IMR-90 (cell line): ENCODE data around the gene DBH. TPM values are rescaled to one million over a fixed set of nuclear protein-coding genes. Genes with fewer than 3 reads are reported as not detected.

Experiments used
- ATAC-seq: fragments of 200-7000 bp; cut with Tn5 transposase; 2 replicates; pipeline ENCODE4 v1.9.1; 2020; ENCODE audit warnings: low read depth, mild to moderate bottlenecking, moderate library complexity
- BruUV-seq: library from RNA; stranded (reverse); fragments of 400-500 nt; replicated peaks from 2 replicates; lab custom pipeline; 2021; lab: Mats Ljungman, UMichigan
- CTCF ChIA-PET: fragments of 300-600 bp; formaldehyde crosslinking; extraction: SDS; loops from one replicate; lab custom pipeline; 2021; ENCODE audit warnings: antibody characterized with exemption; lab: Yijun Ruan, JAX
- POLR2A ChIA-PET: fragments of 300-600 bp; sonication (Branson Sonifier 250); formaldehyde crosslinking; loops from one replicate; lab custom pipeline; 2022; ENCODE audit warnings: antibody characterized with exemption; ENCODE audit not compliant: unreplicated experiment; lab: Charles Lee
- DNase-seq: peaks from one replicate; pipeline ENCODE4 v3.0.0; 2013
- H2AFZ ChIP-seq: replicated peaks from 2 replicates; pipeline ENCODE3; 2013; ENCODE audit warnings: low read length, mild to moderate bottlenecking; ENCODE audit not compliant: poor library complexity
- H2AK5ac ChIP-seq: 2 replicates; pipeline ENCODE4 v1.6.1; 2013; ENCODE audit warnings: low read depth, low read length, inconsistent platforms
- H2AK9ac ChIP-seq: replicated peaks from 2 replicates; pipeline ENCODE3; 2013; ENCODE audit warnings: mild to moderate bottlenecking, low read depth, low read length, moderate library complexity; ENCODE audit not compliant: poor library complexity
- H2BK120ac ChIP-seq: 2 replicates; pipeline ENCODE4 v1.6.1; 2013; ENCODE audit warnings: low read depth, low read length, inconsistent platforms
- H2BK15ac ChIP-seq: 3 replicates; pipeline ENCODE4 v1.6.1; 2013; ENCODE audit warnings: low read depth, low read length, inconsistent platforms
- H2BK20ac ChIP-seq: 2 replicates; pipeline ENCODE4 v1.6.1; 2013; ENCODE audit warnings: low read depth, mild to moderate bottlenecking, inconsistent platforms, low read length, moderate library complexity
- H2BK5ac ChIP-seq: 2 replicates; pipeline ENCODE4 v1.6.1; 2013; ENCODE audit warnings: mild to moderate bottlenecking, low read depth, low read length, inconsistent platforms; ENCODE audit not compliant: poor library complexity, severe bottlenecking
- H3K14ac ChIP-seq: replicated peaks from 2 replicates; pipeline ENCODE4 v1.6.1; 2013; ENCODE audit warnings: low read depth, low read length, inconsistent platforms
- H3K18ac ChIP-seq: 2 replicates; pipeline ENCODE4 v1.6.1; 2013; ENCODE audit warnings: low read depth, low read length, control low read depth
- H3K23ac ChIP-seq: 2 replicates; pipeline ENCODE4 v1.6.1; 2013; ENCODE audit warnings: low read depth, low read length, inconsistent platforms
- H3K27ac ChIP-seq: 2 replicates; pipeline ENCODE4 v1.5.1; 2013; ENCODE audit warnings: mild to moderate bottlenecking, control low read depth, low read length; ENCODE audit not compliant: insufficient read depth
- H3K27me3 ChIP-seq: 2 replicates; pipeline ENCODE4 v1.6.1; 2013; ENCODE audit warnings: low read length; ENCODE audit not compliant: control insufficient read depth, insufficient read depth
- H3K36me3 ChIP-seq: 2 replicates; pipeline ENCODE4 v1.6.1; 2013; ENCODE audit warnings: low read length, mixed read lengths; ENCODE audit not compliant: control insufficient read depth, insufficient read depth
- H3K4ac ChIP-seq: 2 replicates; pipeline ENCODE4 v1.6.1; 2013; ENCODE audit warnings: low read depth, low read length, inconsistent platforms
- H3K4me1 ChIP-seq: 2 replicates; pipeline ENCODE4 v1.6.1; 2013; ENCODE audit warnings: low read length, mixed read lengths; ENCODE audit not compliant: control insufficient read depth, insufficient read depth
- H3K4me2 ChIP-seq: 2 replicates; pipeline ENCODE4 v1.6.1; 2013; ENCODE audit warnings: low read depth, mild to moderate bottlenecking, control low read depth, low read length, moderate library complexity
- H3K4me3 ChIP-seq: 2 replicates; pipeline ENCODE4 v1.5.1; 2013; ENCODE audit warnings: low read depth, mild to moderate bottlenecking, control low read depth, low read length, moderate library complexity; ENCODE audit not compliant: insufficient read depth
- H3K56ac ChIP-seq: 2 replicates; pipeline ENCODE4 v1.6.1; 2013; ENCODE audit warnings: low read length, inconsistent platforms; ENCODE audit not compliant: insufficient read depth; ENCODE audit errors: extremely low read depth
- H3K79me1 ChIP-seq, 2 experiments: 2 replicates each; pipeline ENCODE4 v1.6.1; 2013; ENCODE audit warnings: low read length in 2 of 2, inconsistent platforms in 1 of 2, low read depth in 1 of 2
- H3K9ac ChIP-seq: 2 replicates; pipeline ENCODE4 v1.6.1; 2013; ENCODE audit warnings: low read depth, low read length, control low read depth
- H3K9me1 ChIP-seq: 2 replicates; pipeline ENCODE4 v1.6.1; 2013; ENCODE audit warnings: low read length, inconsistent platforms; ENCODE audit not compliant: insufficient read depth
- H3K9me3 ChIP-seq: 2 replicates; pipeline ENCODE4 v1.6.1; 2013; ENCODE audit warnings: low read length; ENCODE audit not compliant: control insufficient read depth, insufficient read depth
- H4K20me1 ChIP-seq: 2 replicates; pipeline ENCODE4 v1.6.1; 2013; ENCODE audit warnings: low read length, inconsistent platforms; ENCODE audit not compliant: insufficient read depth
- H4K5ac ChIP-seq: 2 replicates; pipeline ENCODE4 v1.6.1; 2013; ENCODE audit warnings: mild to moderate bottlenecking, low read depth, low read length, control low read depth
- H4K8ac ChIP-seq, 2 experiments: 2 replicates each; pipeline ENCODE4 v1.6.1; 2013; ENCODE audit warnings: low read depth in 2 of 2, low read length in 2 of 2, control low read depth in 1 of 2, inconsistent platforms in 1 of 2
- H4K91ac ChIP-seq: 2 replicates; pipeline ENCODE4 v1.6.1; 2013; ENCODE audit warnings: low read depth, low read length, inconsistent platforms; ENCODE audit not compliant: insufficient read depth
- CEBPB ChIP-seq: IDR thresholded peaks from 2 replicates; pipeline ENCODE4 v1.6.1; 2012; ENCODE audit warnings: low read depth, low read length, improper control_type of control experiment
- CHD1 ChIP-seq: IDR thresholded peaks from 2 replicates; pipeline ENCODE4 v1.6.1; 2012; ENCODE audit warnings: low read depth, low read length, improper control_type of control experiment
- FOS ChIP-seq: fragments of 150-350 bp; IDR thresholded peaks from 2 replicates; pipeline ENCODE4 v1.6.1; 2016; ENCODE audit warnings: low read depth, low read length
- MAZ ChIP-seq: IDR thresholded peaks from 2 replicates; pipeline ENCODE4 v1.6.1; 2012; ENCODE audit warnings: low read depth, mild to moderate bottlenecking, low read length, improper control_type of control experiment, moderate library complexity, borderline replicate concordance
- MXI1 ChIP-seq: IDR thresholded peaks from 2 replicates; pipeline ENCODE4 v1.6.1; 2012; ENCODE audit warnings: low read depth, mild to moderate bottlenecking, low read length, moderate library complexity, borderline replicate concordance
- NFE2L2 ChIP-seq: fragments of 150-350 bp; IDR thresholded peaks from 2 replicates; pipeline ENCODE4 v1.6.1; 2016; ENCODE audit warnings: low read depth, mild to moderate bottlenecking, low read length
- POLR2A ChIP-seq: IDR thresholded peaks from 2 replicates; pipeline ENCODE4 v1.6.1; 2012; ENCODE audit warnings: mild to moderate bottlenecking, low read depth, low read length
- RAD21 ChIP-seq: IDR thresholded peaks from 2 replicates; pipeline ENCODE4 v1.6.1; 2012; ENCODE audit warnings: low read length, improper control_type of control experiment
- RFX5 ChIP-seq: IDR thresholded peaks from 2 replicates; pipeline ENCODE4 v1.8.0; 2012; ENCODE audit warnings: low read depth, mild to moderate bottlenecking, low read length, moderate library complexity
- SMC3 ChIP-seq: fragments of 150-350 bp; IDR thresholded peaks from 2 replicates; pipeline ENCODE4 v1.6.1; 2016; ENCODE audit warnings: low read depth, mild to moderate bottlenecking, antibody characterized with exemption, low read length, moderate library complexity
- WGBS, 2 experiments: methylation state at CpG; one replicate each; pipeline versions ENCODE4 v1.1.5 to v1.1.7; 2013; ENCODE audit warnings: missing lambda C conversion rate in 2 of 2; ENCODE audit not compliant: insufficient read length in 1 of 2; ENCODE audit errors: extremely low coverage in 2 of 2; 5-methylcytosine and 5-hydroxymethylcytosine counted together
- dilution Hi-C: fragments of 300-500 bp; cut with HindIII; formaldehyde crosslinking; loops from one replicate; pipeline ENCODE4 v1.14.3; 2018; ENCODE audit warnings: low sequenced_read_pairs; ENCODE audit not compliant: unreplicated experiment
- in situ Hi-C: fragments of 300-500 bp; cut with MboI; formaldehyde crosslinking; loops from 3 replicates; pipeline ENCODE4 v1.14.3; 2019; ENCODE audit warnings: low sequenced_read_pairs, inconsistent platforms, mixed read lengths
- intact Hi-C: fragments of 100-400 bp; cut with micrococcal nuclease; formaldehyde crosslinking; loops from 2 replicates; pipeline ENCODE4 v1.10.0; 2022
- polyA plus RNA-seq, 3 experiments: library from polyadenylated mRNA; depleted of rRNA; stranded (reverse); fragments of >200 nt; gene quantifications; 2 replicates each; pipeline ENCODE4 v1.2.3, GENCODE V29; 2012; ENCODE audit warnings: low replicate concordance in 1 of 3
- total RNA-seq: library from RNA; depleted of rRNA; stranded (reverse); fragments of >200 nt; gene quantifications from 2 replicates; pipeline ENCODE4 v1.2.3, GENCODE V29; 2012
- TF ChIP-seq, protein P1 (sequence below): fragments of 150-350 bp; IDR thresholded peaks from 2 replicates; pipeline ENCODE4 v1.6.1; 2017; ENCODE audit warnings: mild to moderate bottlenecking, antibody characterized with exemption, low read length, low read depth
- TF ChIP-seq, protein P2 (sequence below): conservative IDR thresholded peaks from 2 replicates; pipeline ENCODE4 v1.5.1; 2012; ENCODE audit warnings: mild to moderate bottlenecking, low read depth, low read length, improper control_type of control experiment
- TF ChIP-seq, protein P3 (sequence below): fragments of 150-350 bp; IDR thresholded peaks from 2 replicates; pipeline ENCODE4 v1.6.1; 2016; ENCODE audit warnings: low read depth, mild to moderate bottlenecking, low read length, moderate library complexity, borderline replicate concordance

DBH gene
- total and polyA plus RNA-seq, 2 of the 4 experiments (the other 2 are of a cell fraction) = not detected

GRCh38 chr9:133612051-133612450 lies 24.1 kb upstream of the DBH start:
- no peak overlapping the region for H3K23ac ChIP-seq
- in situ Hi-C loops (no loop called here), intact Hi-C loops (no loop called here), dilution Hi-C loops (no loop called here)
- CTCF ChIA-PET = no interaction called here
- no peak overlapping the region for H3K4me2 ChIP-seq
- no peak overlapping the region for H4K8ac ChIP-seq
- H3K4ac ChIP-seq = no peak overlapping the region
- no peak overlapping the region for H3K27ac ChIP-seq
- no peaks in the 10 kb centered on the region for H4K20me1 ChIP-seq
- H2BK20ac ChIP-seq = no peak overlapping the region
- no peaks in the 10 kb centered on the region for H3K36me3 ChIP-seq
- H3K56ac ChIP-seq = no peak overlapping the region
- H3K9me1 ChIP-seq = no peaks in the 10 kb centered on the region
- no peak overlapping the region for H2AFZ ChIP-seq
- no peaks in the 10 kb centered on the region for H3K4me1 ChIP-seq
- no peak overlapping the region for H3K9ac ChIP-seq
- H3K14ac ChIP-seq = no peak overlapping the region
- TF ChIP-seq, protein P1, sequence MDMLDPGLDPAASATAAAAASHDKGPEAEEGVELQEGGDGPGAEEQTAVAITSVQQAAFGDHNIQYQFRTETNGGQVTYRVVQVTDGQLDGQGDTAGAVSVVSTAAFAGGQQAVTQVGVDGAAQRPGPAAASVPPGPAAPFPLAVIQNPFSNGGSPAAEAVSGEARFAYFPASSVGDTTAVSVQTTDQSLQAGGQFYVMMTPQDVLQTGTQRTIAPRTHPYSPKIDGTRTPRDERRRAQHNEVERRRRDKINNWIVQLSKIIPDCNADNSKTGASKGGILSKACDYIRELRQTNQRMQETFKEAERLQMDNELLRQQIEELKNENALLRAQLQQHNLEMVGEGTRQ = no peak
- TF ChIP-seq RAD21 (no peak), RFX5 (no peak), MAZ (no peak), MXI1 (no peak), SMC3 (no peak), FOS (no peak), NFE2L2 (no peak), POLR2A (no peak), CEBPB (no peak), CHD1 (no peak)
- TF ChIP-seq, protein P2, sequence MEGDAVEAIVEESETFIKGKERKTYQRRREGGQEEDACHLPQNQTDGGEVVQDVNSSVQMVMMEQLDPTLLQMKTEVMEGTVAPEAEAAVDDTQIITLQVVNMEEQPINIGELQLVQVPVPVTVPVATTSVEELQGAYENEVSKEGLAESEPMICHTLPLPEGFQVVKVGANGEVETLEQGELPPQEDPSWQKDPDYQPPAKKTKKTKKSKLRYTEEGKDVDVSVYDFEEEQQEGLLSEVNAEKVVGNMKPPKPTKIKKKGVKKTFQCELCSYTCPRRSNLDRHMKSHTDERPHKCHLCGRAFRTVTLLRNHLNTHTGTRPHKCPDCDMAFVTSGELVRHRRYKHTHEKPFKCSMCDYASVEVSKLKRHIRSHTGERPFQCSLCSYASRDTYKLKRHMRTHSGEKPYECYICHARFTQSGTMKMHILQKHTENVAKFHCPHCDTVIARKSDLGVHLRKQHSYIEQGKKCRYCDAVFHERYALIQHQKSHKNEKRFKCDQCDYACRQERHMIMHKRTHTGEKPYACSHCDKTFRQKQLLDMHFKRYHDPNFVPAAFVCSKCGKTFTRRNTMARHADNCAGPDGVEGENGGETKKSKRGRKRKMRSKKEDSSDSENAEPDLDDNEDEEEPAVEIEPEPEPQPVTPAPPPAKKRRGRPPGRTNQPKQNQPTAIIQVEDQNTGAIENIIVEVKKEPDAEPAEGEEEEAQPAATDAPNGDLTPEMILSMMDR = no peak
- TF ChIP-seq, protein P3, sequence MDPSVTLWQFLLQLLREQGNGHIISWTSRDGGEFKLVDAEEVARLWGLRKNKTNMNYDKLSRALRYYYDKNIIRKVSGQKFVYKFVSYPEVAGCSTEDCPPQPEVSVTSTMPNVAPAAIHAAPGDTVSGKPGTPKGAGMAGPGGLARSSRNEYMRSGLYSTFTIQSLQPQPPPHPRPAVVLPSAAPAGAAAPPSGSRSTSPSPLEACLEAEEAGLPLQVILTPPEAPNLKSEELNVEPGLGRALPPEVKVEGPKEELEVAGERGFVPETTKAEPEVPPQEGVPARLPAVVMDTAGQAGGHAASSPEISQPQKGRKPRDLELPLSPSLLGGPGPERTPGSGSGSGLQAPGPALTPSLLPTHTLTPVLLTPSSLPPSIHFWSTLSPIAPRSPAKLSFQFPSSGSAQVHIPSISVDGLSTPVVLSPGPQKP = no peak
- ATAC-seq = no peak
- H2AK5ac ChIP-seq = no peak overlapping the region
- H3K18ac ChIP-seq = no peak overlapping the region
- DNase-seq = no peak
- no peak overlapping the region for H4K91ac ChIP-seq
- no peak overlapping the region for H3K4me3 ChIP-seq
- no peak overlapping the region for H2BK5ac ChIP-seq
- no peak overlapping the region for H2BK15ac ChIP-seq
- H3K27me3 ChIP-seq = peaks cover 62% of the 10 kb centered on the region
- POLR2A ChIA-PET = no interaction called here
- no TSS peak for BruUV-seq
- H3K9me3 ChIP-seq = no peaks in the 10 kb centered on the region
- H4K5ac ChIP-seq = no peak overlapping the region
- H2AK9ac ChIP-seq = no peak overlapping the region
- H2BK120ac ChIP-seq = no peak overlapping the region
- WGBS, 2 experiments = no CpG with 5 or more reads among the region's 9 CpGs
- H3K79me1 ChIP-seq = no peaks in the 10 kb centered on the region
